DMS153 treated with DMSO at 0.1 percent for 48 hours (cell line): ENCODE measurements around the gene CD207.
"Not testable (repeated sequence)": the region's sequence is repeated elsewhere in the genome, so short reads cannot be mapped to it uniquely, and the experiment has no call there.

Experiments used
- DNase-seq: peaks from one replicate; lab custom pipeline; 2025; ENCODE audit not compliant: unreplicated experiment; lab: John Stamatoyannopoulos, UW

Gene CD207

DNA sequence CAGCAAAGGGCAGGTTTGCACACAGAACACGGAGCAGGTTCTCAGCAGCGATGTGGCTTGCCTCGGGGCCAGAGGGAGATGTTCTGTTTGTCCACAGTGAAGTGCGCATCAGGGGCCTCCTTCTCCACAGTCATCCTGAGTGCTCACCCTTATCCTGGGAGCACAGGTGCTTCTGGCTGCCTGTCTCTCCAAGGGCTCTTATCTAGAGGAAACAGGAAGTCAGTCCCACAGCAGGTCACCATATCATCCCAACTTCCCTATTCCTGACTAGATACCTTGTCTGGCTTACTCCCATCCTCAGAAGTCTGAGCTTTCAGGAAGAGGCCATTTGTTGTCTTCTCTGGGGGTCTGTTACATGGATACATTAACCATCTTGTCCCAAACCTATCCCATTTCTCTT, at the start of gene CD207:
Gene CD207 (minus strand): TSS at position 174 of the 400 bp plus-strand sequence. CDS start 40 bp downstream, at position 134.
- no peak for DNase-seq

GRCh38 chr2:70878543-70878942, 42.9 kb upstream of the CD207 start:
- DNase-seq: not testable (repeated sequence)

GRCh38 chr2:70876138-70876537, 40.5 kb upstream of the CD207 start:
- not testable (repeated sequence) for DNase-seq

DNA sequence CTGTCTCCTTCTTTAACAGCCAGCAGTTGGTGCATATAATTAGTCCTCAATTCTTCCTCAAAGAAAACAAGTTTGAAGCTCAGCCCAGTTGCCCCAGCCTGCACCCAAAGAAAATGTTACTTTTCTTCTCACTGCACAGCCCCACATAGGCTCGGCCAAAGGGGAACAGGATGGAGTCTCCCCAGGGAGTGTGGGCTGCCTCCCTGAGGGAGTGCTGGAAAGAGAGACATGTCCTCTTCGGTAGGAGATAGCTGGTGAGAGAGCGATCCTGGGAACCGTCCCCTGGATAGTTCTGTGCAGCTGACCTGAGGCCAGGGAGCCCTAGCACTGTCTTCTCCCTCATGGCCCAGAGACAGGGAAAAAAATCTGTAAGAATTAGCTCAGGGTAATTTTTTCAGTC, 37.9 kb upstream of the CD207 start:
- DNase-seq: no peak

DNA sequence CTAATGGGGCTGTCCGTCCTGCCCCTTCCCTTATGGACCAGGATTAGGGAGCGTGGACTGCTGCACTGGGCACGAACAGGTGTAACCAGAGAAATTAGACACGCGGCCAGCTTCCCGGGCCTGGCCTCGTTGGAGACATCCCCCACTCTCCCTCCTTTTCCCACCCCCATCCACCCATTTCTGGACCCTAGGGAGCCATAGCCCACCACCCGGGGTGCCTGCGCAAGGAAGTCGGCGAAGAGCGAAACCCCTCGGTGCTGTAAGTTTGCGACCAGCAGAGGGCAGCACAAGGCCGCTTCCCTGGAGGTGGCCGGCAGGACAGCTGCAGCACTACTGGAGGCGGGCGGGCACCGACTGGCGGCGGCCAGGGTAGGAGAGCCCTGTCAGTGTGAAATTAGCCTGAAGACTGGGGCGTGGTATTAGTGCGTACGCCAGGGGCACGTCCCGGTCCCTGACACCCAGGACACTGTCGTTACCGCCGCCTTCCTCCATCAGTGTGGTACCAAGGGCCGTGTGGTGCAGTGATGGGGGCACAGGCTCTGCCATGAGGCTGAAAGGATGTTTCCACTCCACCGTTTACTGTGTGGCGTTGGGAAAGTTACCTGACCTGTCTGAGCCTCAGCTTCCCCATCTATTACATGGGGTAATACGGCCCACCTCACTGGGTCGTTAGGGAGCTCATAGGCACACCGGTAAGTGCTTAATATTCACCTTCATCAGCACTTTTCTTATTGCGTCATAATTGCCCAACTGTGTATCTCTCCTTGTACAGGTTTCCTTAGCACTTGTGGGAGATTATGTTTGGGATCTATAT, 36.0 kb upstream of the CD207 start:
- DNase-seq: peak; percentile 56

- DNase-seq: no peak
Measured at GRCh38 chr2:70870790-70871189, 35.2 kb upstream of the CD207 start.

DNA sequence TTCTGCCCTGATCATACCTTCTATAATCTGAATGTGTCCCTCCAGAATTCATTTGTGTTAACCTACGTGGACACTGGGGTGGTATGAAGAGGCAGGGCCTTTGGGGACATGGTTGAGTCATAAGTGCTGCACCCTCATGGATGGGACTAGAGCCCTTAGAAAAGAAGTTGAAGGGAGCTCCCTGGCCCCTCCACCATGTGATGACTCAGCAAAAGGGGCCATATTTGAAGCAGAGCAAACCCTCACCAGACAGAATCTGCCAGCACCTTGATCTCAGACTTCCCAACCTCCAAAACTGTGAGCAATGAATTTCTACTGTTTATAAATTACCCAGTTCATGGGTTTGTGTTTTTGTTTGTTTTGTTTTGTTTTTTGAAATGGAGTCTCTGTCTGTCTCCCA, 33.4 kb upstream of the CD207 start:
- DNase-seq: no peak

DNA sequence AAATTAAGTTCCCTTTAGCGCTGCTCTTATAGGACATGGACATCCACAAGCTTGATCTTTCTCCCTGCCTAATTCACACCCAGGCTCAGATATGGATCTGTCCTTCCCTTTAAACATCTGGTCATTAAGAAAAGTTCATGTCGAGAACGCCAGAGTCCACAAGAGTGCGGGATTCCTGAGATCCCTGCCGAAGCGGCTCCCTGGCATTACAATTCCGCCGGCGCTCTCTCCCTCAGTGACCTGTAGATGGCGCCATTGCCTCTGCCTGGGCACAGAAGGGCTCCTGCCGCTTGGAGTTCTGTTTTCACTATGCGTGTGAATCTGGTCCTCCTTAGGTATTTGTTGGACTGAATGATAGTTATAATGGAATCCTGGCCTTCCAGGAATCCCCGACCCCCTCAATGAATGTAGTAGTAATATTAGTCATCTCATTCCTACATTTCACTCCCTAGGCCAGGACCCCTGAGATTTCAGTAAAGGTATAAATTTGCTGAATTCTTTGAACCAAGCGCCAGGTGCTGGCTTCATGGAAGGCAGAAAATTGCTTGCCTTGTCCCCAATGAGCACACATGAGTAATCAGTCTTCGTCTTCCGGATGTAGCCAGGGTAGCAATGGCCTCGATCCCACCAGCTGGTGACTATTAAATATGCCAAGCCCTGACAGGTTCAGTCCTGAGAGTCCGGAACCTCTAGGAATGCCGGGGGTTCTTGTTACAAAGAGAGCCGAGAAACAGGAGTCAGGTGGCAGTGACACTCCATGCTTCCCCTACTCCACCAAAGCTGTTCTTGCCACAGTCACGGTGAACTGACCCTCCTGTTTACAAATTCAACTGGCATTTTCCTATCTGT, 26.4 kb upstream of the CD207 start:
- peak; percentile 55 for DNase-seq

DNA sequence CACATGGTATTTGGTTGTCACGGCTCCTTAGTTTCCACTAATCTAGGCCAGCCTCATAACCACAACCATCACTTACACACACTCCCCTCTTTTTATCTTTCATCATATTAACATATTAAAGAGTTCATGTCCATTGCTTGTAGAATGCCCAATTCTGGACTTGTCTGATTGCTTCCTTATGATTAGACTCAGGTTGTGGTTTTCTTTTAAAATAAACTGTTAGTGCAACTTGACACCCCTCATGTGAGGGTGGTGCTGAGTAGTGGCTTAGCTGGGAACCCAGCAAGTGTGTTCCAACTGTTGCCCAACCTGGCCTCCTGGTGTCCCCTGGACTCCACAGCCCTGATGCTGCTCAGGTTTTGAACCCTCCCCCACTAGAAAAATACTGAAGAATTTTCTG, 20.1 kb upstream of the CD207 start:
- no peak for DNase-seq

GRCh38 chr2:70854411-70854810, 18.8 kb upstream of the CD207 start:
- no peak for DNase-seq

- no peak for DNase-seq
Measured at GRCh38 chr2:70852824-70853223, 17.2 kb upstream of the CD207 start.

DNA sequence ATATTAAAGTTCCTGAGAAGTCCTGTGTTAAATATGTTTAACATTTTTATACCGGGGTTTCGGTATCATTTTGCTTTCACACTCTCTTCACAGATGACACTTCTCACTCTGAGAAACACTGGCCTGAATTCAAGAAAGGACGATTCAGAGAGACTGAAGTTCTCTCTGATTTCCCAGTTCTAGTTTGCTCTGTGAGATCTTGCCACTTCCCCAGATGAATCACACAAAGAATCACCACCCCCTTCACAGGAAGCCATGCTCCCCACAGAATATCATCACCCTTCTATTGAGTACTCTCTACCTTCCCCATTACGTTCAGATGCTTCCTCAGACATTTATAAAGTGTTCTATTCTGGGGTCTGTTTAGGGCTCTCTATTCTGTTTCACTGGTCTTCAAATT, 16.1 kb upstream of the CD207 start:
- no peak for DNase-seq

- no peak for DNase-seq
Measured at GRCh38 chr2:70850925-70851324, 15.3 kb upstream of the CD207 start.

DNA sequence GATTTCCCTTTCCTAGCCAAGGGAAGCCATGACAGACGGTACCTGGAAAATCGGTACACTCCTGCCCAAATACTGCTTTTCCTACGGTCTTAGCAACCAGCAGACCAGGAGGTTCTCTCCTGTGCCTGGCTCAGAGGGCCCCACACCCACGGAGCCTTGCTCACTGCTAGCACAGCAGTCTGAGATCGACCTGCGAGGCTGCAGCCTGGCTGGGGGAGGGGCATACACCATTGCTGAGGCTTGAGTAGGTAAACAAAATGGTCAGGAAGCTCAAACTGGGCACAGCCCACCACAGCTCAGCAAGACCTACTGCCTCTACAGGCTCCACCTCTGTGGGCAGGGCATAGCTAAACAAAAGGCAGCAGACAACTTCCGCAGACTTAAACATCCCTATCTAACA, 6.8 kb upstream of the CD207 start:
- DNase-seq: no peak

GRCh38 chr2:70837980-70838925, 2.6 kb upstream of the CD207 start:
- DNase-seq: no peak

GRCh38 chr2:70834881-70835280, 735 bp downstream of the CD207 start:
- no peak for DNase-seq

DNA sequence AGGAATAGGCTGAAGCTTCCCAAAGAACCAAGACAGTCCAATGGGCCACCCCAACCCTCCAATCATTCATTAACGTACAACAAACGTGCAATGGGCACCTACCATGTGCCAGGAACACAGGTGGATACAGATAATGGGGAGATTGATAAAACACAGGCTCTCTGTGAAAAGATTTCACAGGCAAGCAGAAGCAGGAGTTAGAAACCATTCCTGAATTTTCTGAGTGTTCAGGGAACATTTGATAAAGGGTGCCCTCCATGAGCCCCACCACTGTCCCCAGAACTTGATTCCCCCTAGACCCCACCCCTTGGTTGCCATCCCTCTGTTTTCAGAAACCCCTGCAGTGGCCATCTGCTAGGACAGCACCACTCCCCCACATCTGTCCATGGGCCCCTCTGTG, 1.5 kb downstream of the CD207 start:
- no peak for DNase-seq

DNA sequence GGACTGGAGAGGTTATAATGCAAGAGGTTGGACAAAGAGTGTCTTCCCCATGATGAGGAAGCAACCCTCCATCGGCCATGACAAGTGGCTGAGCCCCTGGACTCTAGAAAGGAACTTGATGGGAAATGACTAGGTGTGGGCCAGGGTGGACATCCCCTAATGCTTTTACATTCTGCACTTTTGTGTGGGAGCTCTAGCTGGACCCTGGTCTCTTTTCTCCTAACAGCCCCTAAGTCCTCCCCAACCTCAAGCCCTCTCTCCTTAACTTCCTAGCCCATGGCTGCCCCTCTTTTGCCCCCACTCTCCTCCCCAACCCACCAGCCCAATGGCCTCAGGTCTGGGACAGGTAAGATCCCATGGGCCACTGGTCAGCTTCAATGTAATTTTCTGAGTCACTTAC, 2.4 kb downstream of the CD207 start:
- DNase-seq: no peak

- no peak for DNase-seq
Measured at GRCh38 chr2:70832386-70832785, 3.2 kb downstream of the CD207 start.

DNA sequence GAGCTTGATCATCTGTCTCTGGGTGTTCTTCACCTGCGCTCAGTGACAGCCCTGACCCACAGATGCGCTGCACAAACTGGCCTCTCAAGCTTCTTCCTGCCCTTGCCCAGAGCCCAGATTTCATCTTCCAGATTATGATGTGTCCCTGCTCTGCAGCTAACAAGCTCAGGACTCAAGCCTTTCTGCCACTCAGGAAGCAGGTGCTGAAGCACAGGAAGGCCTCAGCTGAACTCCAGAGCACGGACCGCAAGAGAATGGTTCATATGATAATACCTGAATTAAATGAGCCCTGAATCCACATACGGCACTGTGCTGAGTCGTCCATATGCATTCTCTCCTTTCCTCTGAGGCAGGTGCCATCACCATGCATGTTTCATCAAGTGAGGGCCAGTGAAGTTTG, 3.8 kb downstream of the CD207 start:
- no peak for DNase-seq

- DNase-seq: no peak
Measured at GRCh38 chr2:70830366-70830765, 5.2 kb downstream of the CD207 start.
